Loucy (cell line): Measurements from ENCODE around the gene NEUROD4.

Experiments used
- H2AFZ ChIP-seq: fragments of 200-600 bp; sonication (generic); 2 replicates; pipeline ENCODE4 v1.6.0; 2016; ENCODE audit warnings: antibody characterized with exemption, mild to moderate bottlenecking, low read length, moderate library complexity
- H3F3A ChIP-seq: fragments of 200-600 bp; 2 replicates; pipeline ENCODE4 v1.6.0; 2016; ENCODE audit warnings: antibody characterized with exemption, low read depth, mild to moderate bottlenecking
- H3K27me3 ChIP-seq: fragments of 200-600 bp; sonication (generic); 2 replicates; pipeline ENCODE4 v1.6.1; 2014; ENCODE audit warnings: low read length, mild to moderate bottlenecking; ENCODE audit not compliant: insufficient read depth, poor library complexity, severe bottlenecking
- H3K36me3 ChIP-seq: fragments of 200-600 bp; sonication (generic); 2 replicates; pipeline ENCODE4 v1.6.1; 2016; ENCODE audit warnings: low read length; ENCODE audit not compliant: insufficient read depth
- H3K4me1 ChIP-seq: fragments of 200-600 bp; sonication (generic); 2 replicates; pipeline ENCODE4 v1.5.1; 2014; ENCODE audit warnings: low read length, mild to moderate bottlenecking; ENCODE audit not compliant: insufficient read depth, poor library complexity, severe bottlenecking
- H3K4me2 ChIP-seq: fragments of 200-600 bp; sonication (generic); 2 replicates; pipeline ENCODE4 v1.6.0; 2014; ENCODE audit warnings: antibody characterized with exemption, low read length, low read depth, mild to moderate bottlenecking; ENCODE audit not compliant: poor library complexity, severe bottlenecking
- H3K4me3 ChIP-seq: fragments of 200-600 bp; sonication (generic); 2 replicates; pipeline ENCODE4 v1.5.1; 2014; ENCODE audit warnings: low read length, mild to moderate bottlenecking, mixed read lengths; ENCODE audit not compliant: poor library complexity, severe bottlenecking
- H3K79me2 ChIP-seq: fragments of 200-600 bp; sonication (generic); 2 replicates; pipeline ENCODE4 v1.6.1; 2014; ENCODE audit warnings: low read length; ENCODE audit not compliant: insufficient read depth
- H3K9ac ChIP-seq: fragments of 200-600 bp; sonication (generic); 2 replicates; pipeline ENCODE4 v1.6.0; 2014; ENCODE audit warnings: mild to moderate bottlenecking, low read depth, low read length, moderate library complexity; ENCODE audit not compliant: poor library complexity, severe bottlenecking
- H3K9me2 ChIP-seq: fragments of 200-600 bp; sonication (generic); replicated peaks from 2 replicates; pipeline ENCODE4 v1.6.1; 2016; ENCODE audit warnings: low read depth, low read length, mixed read lengths
- H3K9me3 ChIP-seq: fragments of 200-600 bp; sonication (generic); 2 replicates; pipeline ENCODE4 v1.6.1; 2014; ENCODE audit warnings: mild to moderate bottlenecking, antibody characterized with exemption, low read length, low read depth; ENCODE audit not compliant: insufficient read depth
- H4K20me1 ChIP-seq: fragments of 200-600 bp; sonication (generic); 2 replicates; pipeline ENCODE4 v1.6.0; 2014; ENCODE audit warnings: antibody characterized with exemption, low read length, mild to moderate bottlenecking; ENCODE audit not compliant: insufficient read depth, poor library complexity, severe bottlenecking
- EZH2phosphoT487 ChIP-seq: fragments of 200-600 bp; IDR thresholded peaks from 2 replicates; pipeline ENCODE4 v1.6.1; 2018; ENCODE audit warnings: antibody characterized with exemption, mild to moderate bottlenecking, moderate library complexity, borderline replicate concordance
- TF ChIP-seq, protein P1 (sequence below): fragments of 200-600 bp; sonication (generic); conservative IDR thresholded peaks from 2 replicates; pipeline ENCODE4 v1.5.1; 2014; ENCODE audit warnings: mild to moderate bottlenecking, antibody characterized with exemption, low read length

The NEUROD4 gene

GRCh38 chr12:54991161-54991990 lies 28.4 kb upstream of the NEUROD4 start:
- Histone ChIP-seq H3K9ac (peak overlapping the region; percentile 38), H3F3A (no peaks in the 10 kb centered on the region), H4K20me1 (no peaks in the 10 kb centered on the region), H3K9me3 (no peaks in the 10 kb centered on the region), H2AFZ (peak overlapping the region; percentile 80), H3K36me3 (no peaks in the 10 kb centered on the region), H3K27me3 (no peaks in the 10 kb centered on the region), H3K79me2 (no peaks in the 10 kb centered on the region), H3K4me3 (peak overlapping the region; percentile 40), H3K4me1 (peaks cover 38% of the 10 kb centered on the region), H3K4me2 (peak overlapping the region; percentile 62), H3K9me2 (no peaks in the 10 kb centered on the region)
- no peak for TF ChIP-seq EZH2phosphoT487
- TF ChIP-seq, protein P1, sequence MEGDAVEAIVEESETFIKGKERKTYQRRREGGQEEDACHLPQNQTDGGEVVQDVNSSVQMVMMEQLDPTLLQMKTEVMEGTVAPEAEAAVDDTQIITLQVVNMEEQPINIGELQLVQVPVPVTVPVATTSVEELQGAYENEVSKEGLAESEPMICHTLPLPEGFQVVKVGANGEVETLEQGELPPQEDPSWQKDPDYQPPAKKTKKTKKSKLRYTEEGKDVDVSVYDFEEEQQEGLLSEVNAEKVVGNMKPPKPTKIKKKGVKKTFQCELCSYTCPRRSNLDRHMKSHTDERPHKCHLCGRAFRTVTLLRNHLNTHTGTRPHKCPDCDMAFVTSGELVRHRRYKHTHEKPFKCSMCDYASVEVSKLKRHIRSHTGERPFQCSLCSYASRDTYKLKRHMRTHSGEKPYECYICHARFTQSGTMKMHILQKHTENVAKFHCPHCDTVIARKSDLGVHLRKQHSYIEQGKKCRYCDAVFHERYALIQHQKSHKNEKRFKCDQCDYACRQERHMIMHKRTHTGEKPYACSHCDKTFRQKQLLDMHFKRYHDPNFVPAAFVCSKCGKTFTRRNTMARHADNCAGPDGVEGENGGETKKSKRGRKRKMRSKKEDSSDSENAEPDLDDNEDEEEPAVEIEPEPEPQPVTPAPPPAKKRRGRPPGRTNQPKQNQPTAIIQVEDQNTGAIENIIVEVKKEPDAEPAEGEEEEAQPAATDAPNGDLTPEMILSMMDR, result no peak

DNA sequence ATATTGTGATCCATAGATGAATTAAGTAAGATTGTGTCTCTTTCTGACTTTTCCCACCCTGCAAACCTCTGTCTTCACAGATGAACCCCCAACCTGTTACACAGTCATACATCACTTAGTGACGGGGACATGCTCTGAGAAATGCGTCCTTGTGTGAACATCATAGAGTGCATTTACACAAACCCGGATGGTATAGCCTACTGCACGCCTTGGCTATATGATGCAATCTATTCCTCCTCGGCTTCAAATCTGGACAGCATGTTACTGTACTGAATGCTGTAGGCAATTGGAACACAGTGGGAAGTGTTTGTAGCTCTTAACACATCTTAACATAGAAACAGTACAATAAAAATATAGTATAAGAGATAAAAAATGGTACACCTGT lies 27.8 kb upstream of the NEUROD4 start:
- H4K20me1 ChIP-seq, result no peaks in the 10 kb centered on the region
- peaks cover 38% of the 10 kb centered on the region for H3K4me1 ChIP-seq
- no peaks in the 10 kb centered on the region for H3K27me3 ChIP-seq
- H3K9ac ChIP-seq, result peak overlapping the region; percentile 38
- H3K4me3 ChIP-seq, result no peak overlapping the region
- H3F3A ChIP-seq, result no peaks in the 10 kb centered on the region
- H2AFZ ChIP-seq, result peak overlapping the region; percentile 80; the same call in 1 of the 2 replicates
- no peaks in the 10 kb centered on the region for H3K36me3 ChIP-seq
- no peak overlapping the region for H3K4me2 ChIP-seq
- TF ChIP-seq, protein P1, result no peak
- TF ChIP-seq EZH2phosphoT487, result no peak
- H3K9me3 ChIP-seq, result no peaks in the 10 kb centered on the region
- no peaks in the 10 kb centered on the region for H3K79me2 ChIP-seq
- no peaks in the 10 kb centered on the region for H3K9me2 ChIP-seq

DNA sequence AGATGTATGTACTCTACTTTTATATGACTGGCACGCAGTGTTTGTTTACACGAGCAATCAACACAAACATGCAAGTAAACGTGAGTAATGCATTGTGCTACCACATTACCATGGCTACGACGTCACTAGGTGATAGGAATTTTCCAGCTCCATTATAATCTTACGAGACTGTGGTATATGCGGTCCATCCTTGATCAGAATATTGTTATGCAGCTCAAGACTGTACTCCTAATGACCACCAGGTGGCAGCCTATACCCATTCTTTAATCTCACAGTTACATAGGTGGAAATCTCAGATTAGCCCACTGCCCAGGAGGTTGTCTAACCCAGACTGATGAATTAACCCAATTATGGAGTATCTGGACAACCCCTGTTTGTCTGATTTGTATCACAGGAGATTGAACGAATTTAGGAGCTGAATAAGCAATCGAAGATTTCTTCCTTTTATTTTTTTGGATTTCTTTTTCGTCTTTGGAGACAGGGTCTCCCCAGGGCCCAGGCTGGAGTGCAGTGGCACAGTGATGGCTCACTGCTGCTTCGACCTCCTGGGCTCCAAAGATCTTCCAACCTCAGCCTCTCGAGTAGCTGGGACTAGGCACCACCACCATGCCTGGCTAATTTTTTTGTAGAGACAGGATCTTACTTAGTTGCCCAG lies 26.5 kb upstream of the NEUROD4 start:
- no peaks in the 10 kb centered on the region for H3K27me3 ChIP-seq
- TF ChIP-seq, protein P1, result peak; percentile 89
- TF ChIP-seq EZH2phosphoT487, result no peak

More for the DNA sequence above, 26.5 kb upstream of the NEUROD4 start:
- no peaks in the 10 kb centered on the region for H3K79me2 ChIP-seq
- H3K36me3 ChIP-seq, result no peaks in the 10 kb centered on the region
- no peaks in the 10 kb centered on the region for H3F3A ChIP-seq
- peaks cover 29% of the 10 kb centered on the region for H3K4me1 ChIP-seq
- no peak overlapping the region for H3K9ac ChIP-seq
- H3K9me3 ChIP-seq, result no peaks in the 10 kb centered on the region
- H4K20me1 ChIP-seq, result no peaks in the 10 kb centered on the region
- no peak overlapping the region for H3K4me2 ChIP-seq
- H2AFZ ChIP-seq, result no peak overlapping the region
- H3K4me3 ChIP-seq, result no peak overlapping the region
- no peaks in the 10 kb centered on the region for H3K9me2 ChIP-seq
